ENCODE results near the gene ATPAF2. TPM values are rescaled to one million over a fixed set of nuclear protein-coding genes. Genes with fewer than 3 reads are reported as not detected.

ATPAF2 gene
- total and polyA plus RNA-seq, 5 donors from 2014 or later, result 10.9 to 25.1 (median 13.2) TPM

- H3K27me3 ChIP-seq (ENCODE audit: control insufficient read depth, insufficient read depth, low read length), result no peaks in the 10 kb centered on the region
- H3K36me3 Mint-ChIP-seq, result peaks cover 18% of the 10 kb centered on the region
- peaks cover 16% of the 10 kb centered on the region for H3K36me3 ChIP-seq (ENCODE audit: control insufficient read depth, insufficient read depth, low read length)
- no peak overlapping the region for H3K4me3 Mint-ChIP-seq
- no peaks in the 10 kb centered on the region for H3K27me3 Mint-ChIP-seq
- no peak overlapping the region for H3K4me3 ChIP-seq (ENCODE audit: low read depth, low read length)
- no peak overlapping the region for H3K27ac Mint-ChIP-seq
- H3K4me1 ChIP-seq (ENCODE audit: control insufficient read depth, insufficient read depth, low read length, poor library complexity, severe bottlenecking), result peaks cover 12% of the 10 kb centered on the region
- H3K27ac ChIP-seq (ENCODE audit: insufficient read depth, low read length, poor library complexity, severe bottlenecking), result no peak overlapping the region
- H3K9me3 Mint-ChIP-seq, result no peaks in the 10 kb centered on the region
- H3K4me1 Mint-ChIP-seq, result peaks cover under 1 to 4% (median 3%) of the 10 kb centered on the region in 4 donors
- DNase-seq (no peak), ATAC-seq (ENCODE audit: low read depth in 2 of 2) (no peak)
- H3K9me3 ChIP-seq (ENCODE audit: control insufficient read depth in 2 of 2, low read length in 2 of 2), result no peaks in the 10 kb centered on the region
These were observed 11.7 kb downstream of the ATPAF2 start for GRCh38 chr17:18027280-18027679.

- ATAC-seq (ENCODE audit: low read depth in 2 of 2), result no peak
- Histone ChIP-seq H3K36me3 (ENCODE audit: control insufficient read depth, insufficient read depth, low read length) (peaks cover 21% of the 10 kb centered on the region), H3K9me3 (ENCODE audit: control insufficient read depth in 2 of 2, low read length in 2 of 2) (no peaks in the 10 kb centered on the region), H3K4me3 (ENCODE audit: low read depth, low read length) (no peak overlapping the region), H3K4me1 (ENCODE audit: control insufficient read depth, insufficient read depth, low read length, poor library complexity, severe bottlenecking) (peaks cover 12% of the 10 kb centered on the region), H3K27ac (ENCODE audit: insufficient read depth, low read length, poor library complexity, severe bottlenecking) (no peak overlapping the region), H3K27me3 (ENCODE audit: control insufficient read depth, insufficient read depth, low read length) (no peaks in the 10 kb centered on the region)
- peaks cover 18% of the 10 kb centered on the region for H3K36me3 Mint-ChIP-seq
- no peaks in the 10 kb centered on the region for H3K9me3 Mint-ChIP-seq
- H3K4me1 Mint-ChIP-seq, result peaks cover 0 to 4% (median 3%) of the 10 kb centered on the region in 4 donors
- no peaks in the 10 kb centered on the region for H3K27me3 Mint-ChIP-seq
- H3K27ac Mint-ChIP-seq, result peak overlapping the region in 1 of 3 donors; percentile 58
- no peak overlapping the region for H3K4me3 Mint-ChIP-seq
- no peak for DNase-seq
These were observed 12.8 kb downstream of the ATPAF2 start for GRCh38 chr17:18025945-18026776.

GRCh38 chr17:18025241-18025944 is 13.6 kb downstream of the ATPAF2 start:
- no peaks in the 10 kb centered on the region for H3K27me3 Mint-ChIP-seq
- H3K9me3 Mint-ChIP-seq, result no peaks in the 10 kb centered on the region
- Histone ChIP-seq H3K9me3 (ENCODE audit: control insufficient read depth in 2 of 2, low read length in 2 of 2) (no peaks in the 10 kb centered on the region), H3K27me3 (ENCODE audit: control insufficient read depth, insufficient read depth, low read length) (no peaks in the 10 kb centered on the region), H3K36me3 (ENCODE audit: control insufficient read depth, insufficient read depth, low read length) (peaks cover 26% of the 10 kb centered on the region), H3K4me3 (ENCODE audit: low read depth, low read length) (no peak overlapping the region), H3K4me1 (ENCODE audit: control insufficient read depth, insufficient read depth, low read length, poor library complexity, severe bottlenecking) (peaks cover 12% of the 10 kb centered on the region), H3K27ac (ENCODE audit: insufficient read depth, low read length, poor library complexity, severe bottlenecking) (no peak overlapping the region)
- H3K36me3 Mint-ChIP-seq, result peaks cover 18% of the 10 kb centered on the region
- peak overlapping the region in 1 of 4 donors; percentile 68 for H3K4me3 Mint-ChIP-seq
- peak in 1 of 3 donors; percentile 56 for DNase-seq
- peak in 1 of 2 donors; percentile 77 for ATAC-seq (ENCODE audit: low read depth in 2 of 2)
- H3K4me1 Mint-ChIP-seq, result peaks cover 0 to 4% (median 3%) of the 10 kb centered on the region in 4 donors
- peak overlapping the region in 1 of 3 donors; percentile 65 for H3K27ac Mint-ChIP-seq

- peaks cover 0 to 4% (median 3%) of the 10 kb centered on the region in 4 donors for H3K4me1 Mint-ChIP-seq
- Histone ChIP-seq H3K4me3 (ENCODE audit: low read depth, low read length) (no peak overlapping the region), H3K9me3 (ENCODE audit: control insufficient read depth in 2 of 2, low read length in 2 of 2) (no peaks in the 10 kb centered on the region), H3K36me3 (ENCODE audit: control insufficient read depth, insufficient read depth, low read length) (peaks cover 17% of the 10 kb centered on the region), H3K4me1 (ENCODE audit: control insufficient read depth, insufficient read depth, low read length, poor library complexity, severe bottlenecking) (peaks cover 12% of the 10 kb centered on the region), H3K27ac (ENCODE audit: insufficient read depth, low read length, poor library complexity, severe bottlenecking) (no peak overlapping the region), H3K27me3 (ENCODE audit: control insufficient read depth, insufficient read depth, low read length) (no peaks in the 10 kb centered on the region)
- no peak overlapping the region for H3K27ac Mint-ChIP-seq
- H3K4me3 Mint-ChIP-seq, result no peak overlapping the region
- ATAC-seq (ENCODE audit: low read depth in 2 of 2) (no peak), DNase-seq (no peak)
- no peaks in the 10 kb centered on the region for H3K27me3 Mint-ChIP-seq
- H3K36me3 Mint-ChIP-seq, result peaks cover 21% of the 10 kb centered on the region
- H3K9me3 Mint-ChIP-seq, result no peaks in the 10 kb centered on the region
These were observed 17.6 kb downstream of the ATPAF2 start for GRCh38 chr17:18021372-18021771.

GRCh38 chr17:18020971-18021370 is 18.0 kb downstream of the ATPAF2 start:
- no peak overlapping the region for H3K4me3 ChIP-seq (ENCODE audit: low read depth, low read length)
- Mint-ChIP-seq H3K9me3 (no peaks in the 10 kb centered on the region), H3K36me3 (peaks cover 21% of the 10 kb centered on the region), H3K27me3 (no peaks in the 10 kb centered on the region), H3K4me1 (peaks cover 0 to 4% (median 3%) of the 10 kb centered on the region in 4 donors), H3K27ac (no peak overlapping the region), H3K4me3 (no peak overlapping the region)
- peaks cover 14% of the 10 kb centered on the region for H3K36me3 ChIP-seq (ENCODE audit: control insufficient read depth, insufficient read depth, low read length)
- peaks cover 9% of the 10 kb centered on the region for H3K4me1 ChIP-seq (ENCODE audit: control insufficient read depth, insufficient read depth, low read length, poor library complexity, severe bottlenecking)
- DNase-seq, result no peak
- no peak for ATAC-seq (ENCODE audit: low read depth in 2 of 2)
- H3K27me3 ChIP-seq (ENCODE audit: control insufficient read depth, insufficient read depth, low read length), result no peaks in the 10 kb centered on the region
- H3K27ac ChIP-seq (ENCODE audit: insufficient read depth, low read length, poor library complexity, severe bottlenecking), result no peak overlapping the region
- no peaks in the 10 kb centered on the region for H3K9me3 ChIP-seq (ENCODE audit: control insufficient read depth in 2 of 2, low read length in 2 of 2)

GRCh38 chr17:18019838-18020154 is 19.2 kb downstream of the ATPAF2 start:
- H3K4me1 Mint-ChIP-seq, result no peaks in the 10 kb centered on the region
- H3K9me3 Mint-ChIP-seq, result no peaks in the 10 kb centered on the region
- no peaks in the 10 kb centered on the region for H3K27me3 Mint-ChIP-seq
- H3K36me3 Mint-ChIP-seq, result peaks cover 17% of the 10 kb centered on the region
- ATAC-seq (ENCODE audit: low read depth in 2 of 2) (no peak), DNase-seq (no peak)
- H3K4me3 Mint-ChIP-seq, result no peak overlapping the region
- no peaks in the 10 kb centered on the region for H3K27me3 ChIP-seq (ENCODE audit: control insufficient read depth, insufficient read depth, low read length)
- no peak overlapping the region for H3K27ac ChIP-seq (ENCODE audit: insufficient read depth, low read length, poor library complexity, severe bottlenecking)
- H3K36me3 ChIP-seq (ENCODE audit: control insufficient read depth, insufficient read depth, low read length), result peaks cover 22% of the 10 kb centered on the region
- H3K27ac Mint-ChIP-seq, result no peak overlapping the region
- H3K9me3 ChIP-seq (ENCODE audit: control insufficient read depth in 2 of 2, low read length in 2 of 2), result no peaks in the 10 kb centered on the region
- no peak overlapping the region for H3K4me3 ChIP-seq (ENCODE audit: low read depth, low read length)
- no peaks in the 10 kb centered on the region for H3K4me1 ChIP-seq (ENCODE audit: control insufficient read depth, insufficient read depth, low read length, poor library complexity, severe bottlenecking)

GRCh38 chr17:18018411-18018921 is 20.5 kb downstream of the ATPAF2 start:
- H3K27ac Mint-ChIP-seq, result no peak overlapping the region
- peaks cover 21% of the 10 kb centered on the region for H3K36me3 ChIP-seq (ENCODE audit: control insufficient read depth, insufficient read depth, low read length)
- H3K27me3 ChIP-seq (ENCODE audit: control insufficient read depth, insufficient read depth, low read length), result no peaks in the 10 kb centered on the region
- no peak overlapping the region for H3K4me3 Mint-ChIP-seq
- H3K4me1 Mint-ChIP-seq, result peaks cover 0 to under 1% (median 0%) of the 10 kb centered on the region in 4 donors
- H3K27me3 Mint-ChIP-seq, result no peaks in the 10 kb centered on the region
- H3K9me3 ChIP-seq (ENCODE audit: control insufficient read depth in 2 of 2, low read length in 2 of 2), result no peaks in the 10 kb centered on the region
- no peak for ATAC-seq (ENCODE audit: low read depth in 2 of 2)
- H3K4me1 ChIP-seq (ENCODE audit: control insufficient read depth, insufficient read depth, low read length, poor library complexity, severe bottlenecking), result no peaks in the 10 kb centered on the region
- peaks cover 9% of the 10 kb centered on the region for H3K36me3 Mint-ChIP-seq
- H3K9me3 Mint-ChIP-seq, result no peaks in the 10 kb centered on the region
- DNase-seq, result no peak
- H3K27ac ChIP-seq (ENCODE audit: insufficient read depth, low read length, poor library complexity, severe bottlenecking), result no peak overlapping the region
- H3K4me3 ChIP-seq (ENCODE audit: low read depth, low read length), result no peak overlapping the region
